ENCODE measurements around the gene KIF26B.

KIF26B gene

GRCh38 chr1:245235156-245235555 lies 80.4 kb downstream of the KIF26B start:
- H3F3A ChIP-seq (ENCODE audit: insufficient read depth): no peaks in the 10 kb centered on the region
- no peaks in the 10 kb centered on the region for H3K27me3 ChIP-seq (ENCODE audit: low read length)
- H2AFZ ChIP-seq (ENCODE audit: low read depth, low read length, severe bottlenecking): no peak overlapping the region

GRCh38 chr1:245240648-245241165 lies 85.9 kb downstream of the KIF26B start:
- no peak overlapping the region for H3K4me2 ChIP-seq (ENCODE audit: low read depth, low read length, poor library complexity, severe bottlenecking)
- no peaks in the 10 kb centered on the region for H3K36me3 ChIP-seq (ENCODE audit: low read length)
- no peak overlapping the region for H3K4me3 ChIP-seq (ENCODE audit: insufficient read depth, low read length, poor library complexity, severe bottlenecking)
- no peaks in the 10 kb centered on the region for H4K20me1 ChIP-seq (ENCODE audit: low read depth, low read length)
- no peak overlapping the region for H2AFZ ChIP-seq (ENCODE audit: low read depth, low read length, severe bottlenecking)
- no peaks in the 10 kb centered on the region for H3K9me2 ChIP-seq (replicated peaks; ENCODE audit: insufficient read depth, low read length)
- no peaks in the 10 kb centered on the region for H3K9me3 ChIP-seq (ENCODE audit: insufficient read depth, low read length)
- H3F3A ChIP-seq (ENCODE audit: insufficient read depth): no peaks in the 10 kb centered on the region
- no peaks in the 10 kb centered on the region for H3K27me3 ChIP-seq (ENCODE audit: low read length)
- no peaks in the 10 kb centered on the region for H3K79me2 ChIP-seq (ENCODE audit: insufficient read depth, low read length)
- H3K9ac ChIP-seq (ENCODE audit: low read length): no peak overlapping the region
- TF ChIP-seq CTCF (IDR thresholded peaks at IDR 0.05; ENCODE audit: insufficient read depth, low read length, poor library complexity, severe bottlenecking) (no peak), EZH2phosphoT487 (conservative IDR thresholded peaks at IDR 0.05; ENCODE audit: low read length) (no peak)
- no peak overlapping the region for H3K27ac ChIP-seq (ENCODE audit: low read depth, low read length)

More at GRCh38 chr1:245235156-245235555, 80.4 kb downstream of the KIF26B start:
- H4K20me1 ChIP-seq (ENCODE audit: low read depth, low read length): no peaks in the 10 kb centered on the region
- no peaks in the 10 kb centered on the region for H3K79me2 ChIP-seq (ENCODE audit: insufficient read depth, low read length)
- H3K9ac ChIP-seq (ENCODE audit: low read length): no peak overlapping the region
- H3K4me3 ChIP-seq (ENCODE audit: insufficient read depth, low read length, poor library complexity, severe bottlenecking): no peak overlapping the region
- no peak overlapping the region for H3K4me2 ChIP-seq (ENCODE audit: low read depth, low read length, poor library complexity, severe bottlenecking)
- H3K36me3 ChIP-seq (ENCODE audit: low read length): no peaks in the 10 kb centered on the region
- no peak overlapping the region for H3K27ac ChIP-seq (ENCODE audit: low read depth, low read length)
- TF ChIP-seq EZH2phosphoT487 (conservative IDR thresholded peaks at IDR 0.05; ENCODE audit: low read length): no peak
- no peak for TF ChIP-seq CTCF (IDR thresholded peaks at IDR 0.05; ENCODE audit: insufficient read depth, low read length, poor library complexity, severe bottlenecking)
- H3K9me3 ChIP-seq (ENCODE audit: insufficient read depth, low read length): no peaks in the 10 kb centered on the region
- H3K9me2 ChIP-seq (replicated peaks; ENCODE audit: insufficient read depth, low read length): no peaks in the 10 kb centered on the region

DNA sequence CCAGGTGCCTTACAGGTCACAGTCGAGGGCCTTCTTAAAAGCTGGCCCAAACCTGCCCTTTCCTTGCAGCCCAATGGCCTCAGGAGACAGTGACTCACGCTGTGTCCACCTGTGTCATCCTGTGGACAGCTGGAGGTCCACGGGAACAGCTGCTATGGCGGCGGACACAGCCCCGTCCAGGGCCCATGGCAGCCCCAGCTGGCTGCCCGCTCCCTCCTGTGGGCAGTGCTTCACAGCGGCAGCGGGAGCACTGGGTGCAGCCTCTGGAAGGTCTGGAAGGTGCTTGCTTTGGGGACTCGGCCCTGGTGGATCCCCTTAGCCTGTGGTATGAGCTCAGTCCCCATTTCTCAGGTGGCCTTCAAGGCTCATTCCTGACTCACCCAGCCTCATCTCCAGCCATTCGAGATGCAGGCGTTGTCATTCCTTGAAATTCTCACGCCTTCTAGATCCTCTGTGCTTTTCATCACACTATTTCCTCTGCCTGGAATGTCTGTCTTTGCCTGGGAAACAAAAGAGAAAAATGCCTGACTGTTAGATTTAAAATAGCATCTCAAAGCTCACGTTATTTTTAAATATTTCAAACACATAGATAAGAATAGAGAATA lies 86.8 kb downstream of the KIF26B start:
- no peak overlapping the region for H3K27ac ChIP-seq (ENCODE audit: low read depth, low read length)
- H3K27me3 ChIP-seq (ENCODE audit: low read length): no peaks in the 10 kb centered on the region
- H2AFZ ChIP-seq (ENCODE audit: low read depth, low read length, severe bottlenecking): no peak overlapping the region
- H3K79me2 ChIP-seq (ENCODE audit: insufficient read depth, low read length): no peaks in the 10 kb centered on the region
- no peaks in the 10 kb centered on the region for H3F3A ChIP-seq (ENCODE audit: insufficient read depth)
- H3K4me2 ChIP-seq (ENCODE audit: low read depth, low read length, poor library complexity, severe bottlenecking): no peak overlapping the region
- no peaks in the 10 kb centered on the region for H3K9me2 ChIP-seq (replicated peaks; ENCODE audit: insufficient read depth, low read length)
- H3K9ac ChIP-seq (ENCODE audit: low read length): no peak overlapping the region
- H4K20me1 ChIP-seq (ENCODE audit: low read depth, low read length): no peaks in the 10 kb centered on the region
- H3K9me3 ChIP-seq (ENCODE audit: insufficient read depth, low read length): no peaks in the 10 kb centered on the region
- no peak for TF ChIP-seq EZH2phosphoT487 (conservative IDR thresholded peaks at IDR 0.05; ENCODE audit: low read length)
- TF ChIP-seq CTCF (IDR thresholded peaks at IDR 0.05; ENCODE audit: insufficient read depth, low read length, poor library complexity, severe bottlenecking): no peak
- no peaks in the 10 kb centered on the region for H3K36me3 ChIP-seq (ENCODE audit: low read length)
- no peak overlapping the region for H3K4me3 ChIP-seq (ENCODE audit: insufficient read depth, low read length, poor library complexity, severe bottlenecking)

Data from SU-DHL-6 (cell line).